Suppressor macrophage (primary cell): ENCODE results near the gene GMPR2.

ENCODE experiments used
- DNase-seq, 4 experiments: peaks; one replicate each; pipeline ENCODE4 v3.0.0-alpha.2; 2020 to 2022

GMPR2 gene

DNA sequence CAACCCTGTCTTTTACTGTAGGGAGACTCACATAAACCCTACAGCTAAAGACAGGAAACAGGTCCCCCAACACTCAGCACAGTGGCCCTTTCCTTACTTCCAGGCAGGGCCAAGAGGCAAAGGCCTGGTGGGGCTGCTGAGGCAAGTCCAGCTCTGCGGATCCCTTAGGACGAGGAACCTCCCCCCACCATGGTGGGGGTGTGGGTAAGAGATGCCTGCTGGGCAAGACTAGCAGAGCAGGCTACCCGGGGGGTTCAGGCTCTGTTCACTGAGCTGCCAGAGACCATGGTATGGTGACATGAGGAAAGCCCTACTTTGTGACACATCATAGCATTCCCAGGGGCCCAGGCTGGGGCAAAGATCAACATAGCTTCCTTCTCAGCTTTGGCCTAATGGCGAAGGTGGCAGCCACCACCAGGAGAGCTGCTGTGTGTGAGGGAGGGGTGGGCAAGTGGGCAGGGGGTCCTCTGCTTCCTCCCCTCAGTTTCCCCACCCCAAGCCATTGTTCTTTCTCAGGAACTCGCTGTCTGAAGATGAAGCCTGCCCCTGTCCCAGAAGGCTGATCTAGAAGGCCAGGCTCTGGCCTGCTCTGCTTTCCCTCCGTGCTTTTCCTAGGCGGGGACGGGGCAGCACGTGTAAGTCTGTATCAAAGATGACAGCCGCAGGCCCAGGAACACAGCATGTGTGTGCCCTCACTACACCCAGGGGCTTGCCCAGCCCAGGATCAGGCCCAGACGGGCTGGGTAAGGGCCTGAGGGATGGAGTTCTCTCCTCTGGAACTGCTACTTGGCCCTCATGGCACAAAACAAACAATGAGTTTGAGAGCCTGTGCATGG lies 19.8 kb downstream of the GMPR2 start:
- DNase-seq, result no peak

DNA sequence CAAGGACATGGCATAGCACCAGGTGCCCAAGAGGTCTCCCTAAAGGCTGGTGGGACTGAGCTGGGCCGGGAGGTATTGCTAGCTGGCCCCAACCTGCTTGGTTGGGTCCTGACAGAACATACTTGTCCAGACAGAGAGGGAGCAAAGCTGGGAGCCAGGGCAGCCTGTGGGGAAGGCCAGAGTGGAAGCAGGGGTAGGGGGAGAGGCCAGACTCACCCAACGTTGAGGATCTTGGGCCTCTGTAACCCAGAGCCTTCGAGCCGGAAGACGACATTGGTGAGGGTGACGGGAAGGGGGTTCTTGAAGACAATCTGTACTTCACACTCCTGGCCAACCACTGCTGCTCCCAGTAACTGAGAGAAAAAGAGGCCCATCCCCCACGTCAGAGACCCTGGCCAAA lies 21.2 kb downstream of the GMPR2 start:
- DNase-seq, result no peak

DNA sequence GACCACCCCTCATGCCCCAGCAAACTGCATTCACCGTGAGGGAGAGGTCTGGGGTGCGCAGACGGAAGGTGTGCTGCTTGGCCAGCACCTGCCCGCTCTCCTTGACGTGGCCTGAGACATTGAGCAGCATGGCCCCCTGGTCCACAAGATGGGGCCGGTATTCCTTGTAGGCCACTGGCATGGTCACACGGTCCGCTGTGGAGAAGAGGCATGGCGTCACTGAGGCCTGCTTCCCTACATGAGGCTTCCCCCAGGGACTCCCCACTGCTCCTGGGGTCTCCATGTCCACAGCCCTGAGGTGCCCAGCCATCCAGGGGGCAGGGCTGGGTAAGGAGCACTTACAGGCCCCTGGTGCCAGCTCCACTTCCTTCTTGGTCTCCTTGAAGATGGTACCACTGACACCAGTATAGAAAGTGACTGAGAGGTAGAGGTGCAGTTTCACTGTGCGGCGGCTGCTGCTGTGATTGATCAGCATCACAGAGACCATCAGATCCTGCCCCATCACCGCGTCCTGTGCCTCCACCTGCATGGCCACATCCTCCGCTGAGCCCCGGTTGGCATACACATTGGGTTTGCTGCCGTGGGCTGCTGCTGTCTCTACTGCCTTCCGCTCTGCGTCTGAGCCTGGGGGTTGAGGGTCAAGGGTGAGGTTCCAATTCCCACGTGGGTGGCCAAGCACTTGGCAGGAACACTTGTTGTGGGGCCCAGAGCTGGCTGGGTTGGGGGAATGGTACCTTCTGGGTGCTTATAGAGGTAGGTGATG lies 22.1 kb downstream of the GMPR2 start:
- no peak for DNase-seq

DNA sequence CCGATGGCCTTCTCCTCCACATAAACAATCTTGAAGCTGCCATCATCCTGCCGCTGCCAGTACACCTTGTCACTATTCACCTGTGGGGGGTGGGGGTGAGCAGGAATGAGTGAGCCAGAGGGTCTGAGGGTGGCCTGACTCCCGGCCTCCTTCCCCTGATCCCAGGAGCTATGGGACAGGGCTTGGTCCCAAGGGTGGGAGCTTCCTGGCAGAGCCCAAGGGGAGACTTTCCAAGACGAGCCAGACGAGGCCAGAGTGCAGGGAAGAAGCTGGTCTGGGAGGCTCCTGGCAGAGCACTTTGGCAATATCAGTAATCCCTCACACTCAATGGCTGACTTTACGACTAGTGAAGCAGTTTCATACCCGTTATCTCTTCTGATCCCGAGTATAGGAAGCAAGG lies 22.7 kb downstream of the GMPR2 start:
- no peak for DNase-seq

DNA sequence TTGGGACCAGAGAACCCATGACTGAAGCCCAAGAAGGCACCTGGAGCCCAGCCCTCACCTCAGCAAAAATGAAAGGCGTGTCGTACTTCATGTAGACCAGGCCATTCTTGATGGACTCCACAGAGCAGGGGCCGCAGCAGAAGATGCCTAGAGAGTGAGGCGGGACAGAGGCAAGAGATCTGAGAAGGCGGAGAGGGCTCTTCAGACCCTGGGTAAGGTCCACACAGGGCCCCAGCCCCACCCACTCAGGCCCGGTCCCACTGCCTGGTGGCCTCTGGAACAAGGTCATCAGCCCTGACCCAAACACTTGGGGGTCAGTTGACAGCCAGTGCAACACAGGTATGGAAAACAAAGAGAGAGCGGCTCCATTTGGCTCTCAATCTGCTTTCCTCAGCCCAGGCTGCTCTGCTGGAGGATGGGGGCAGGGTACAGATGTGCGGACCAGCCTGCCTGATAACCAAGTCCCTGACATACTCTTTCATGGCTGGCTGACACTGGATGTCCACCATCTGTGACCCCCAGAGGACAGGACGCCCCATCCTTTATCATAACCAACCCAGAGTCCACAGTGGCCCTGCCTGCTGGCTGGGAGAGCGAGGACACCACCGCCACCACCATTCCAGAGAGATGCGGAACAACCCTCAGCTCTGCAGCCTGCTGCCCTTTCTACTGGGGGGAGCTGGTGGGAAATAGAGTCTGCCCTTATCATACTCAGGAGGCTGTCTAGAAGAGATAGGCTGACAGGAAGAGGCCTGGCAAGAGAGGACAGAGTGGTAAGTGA lies 23.4 kb downstream of the GMPR2 start:
- no peak for DNase-seq

DNA sequence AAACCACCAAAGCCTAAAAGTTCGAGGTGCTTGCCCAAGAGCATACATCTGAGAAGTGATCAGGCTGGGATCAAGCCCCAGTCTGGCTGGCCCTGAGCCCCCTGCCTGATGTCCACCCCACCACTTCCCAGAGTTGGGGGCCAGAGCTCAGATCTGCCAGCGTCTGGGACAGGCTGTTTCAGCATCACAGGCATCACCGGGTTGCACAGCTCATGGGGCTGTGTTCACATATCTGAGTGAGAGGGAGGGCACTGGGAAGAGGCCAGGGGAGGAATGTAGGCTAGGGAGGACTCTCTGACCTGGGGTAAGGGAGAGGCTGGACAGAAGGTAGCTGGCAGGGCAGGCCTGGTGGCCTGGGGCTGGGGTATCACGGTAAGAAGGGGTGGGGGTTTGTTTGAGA lies 24.2 kb downstream of the GMPR2 start:
- DNase-seq, result no peak

DNA sequence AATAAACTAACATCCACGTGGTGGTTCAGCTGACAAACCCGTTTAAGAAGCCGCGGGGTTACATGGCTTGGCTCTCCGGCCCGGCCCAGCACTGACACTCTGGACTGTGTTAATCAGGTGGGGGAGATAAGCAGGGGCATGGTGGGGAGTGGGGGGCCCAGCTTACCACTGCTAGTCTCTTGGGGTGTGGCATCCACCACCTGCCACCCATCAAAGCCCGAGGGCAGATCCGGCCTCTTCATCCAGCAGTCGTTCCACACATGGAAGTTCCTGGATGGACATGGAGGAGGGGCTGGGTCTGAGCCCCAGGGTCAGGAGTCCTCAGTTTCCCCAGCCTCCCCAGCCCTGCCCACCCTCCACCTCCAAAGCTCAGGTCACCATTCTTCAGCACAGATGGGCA lies 25.4 kb downstream of the GMPR2 start:
- no peak for DNase-seq

DNA sequence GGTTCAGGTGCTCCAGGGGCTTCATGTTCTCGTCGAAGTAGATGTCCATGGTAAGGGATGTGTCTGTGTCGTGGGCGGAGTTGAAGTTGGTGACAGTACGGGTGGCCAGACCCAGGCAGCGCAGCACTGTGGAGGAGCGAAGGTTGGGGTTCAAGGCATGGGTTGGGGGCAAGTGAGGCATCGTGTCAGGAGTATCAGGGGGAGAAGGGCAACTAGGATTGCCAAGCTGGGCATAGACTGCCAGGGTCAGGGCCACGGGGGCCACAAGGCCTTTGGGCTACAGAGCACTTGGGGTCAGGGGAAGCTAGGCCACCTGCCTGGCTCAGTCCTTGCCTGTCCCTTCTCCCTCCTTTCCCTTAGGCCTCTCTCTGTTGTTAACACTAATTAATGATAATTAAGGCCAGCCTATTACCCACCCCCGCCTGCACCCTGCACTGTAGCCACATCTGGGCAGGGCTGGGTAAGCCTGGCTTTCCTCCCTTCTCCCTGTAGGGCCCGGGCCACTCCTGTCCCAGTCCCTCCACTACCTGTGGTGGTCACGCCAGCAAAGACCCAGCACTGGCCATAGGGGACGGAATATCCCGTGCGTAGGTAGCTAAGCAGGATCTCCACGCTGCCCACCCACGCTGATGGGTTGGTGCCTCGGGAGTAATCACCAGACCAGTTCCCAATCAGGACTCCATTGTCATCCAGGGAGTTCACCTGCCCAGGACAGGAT lies 26.0 kb downstream of the GMPR2 start:
- no peak for DNase-seq

DNA sequence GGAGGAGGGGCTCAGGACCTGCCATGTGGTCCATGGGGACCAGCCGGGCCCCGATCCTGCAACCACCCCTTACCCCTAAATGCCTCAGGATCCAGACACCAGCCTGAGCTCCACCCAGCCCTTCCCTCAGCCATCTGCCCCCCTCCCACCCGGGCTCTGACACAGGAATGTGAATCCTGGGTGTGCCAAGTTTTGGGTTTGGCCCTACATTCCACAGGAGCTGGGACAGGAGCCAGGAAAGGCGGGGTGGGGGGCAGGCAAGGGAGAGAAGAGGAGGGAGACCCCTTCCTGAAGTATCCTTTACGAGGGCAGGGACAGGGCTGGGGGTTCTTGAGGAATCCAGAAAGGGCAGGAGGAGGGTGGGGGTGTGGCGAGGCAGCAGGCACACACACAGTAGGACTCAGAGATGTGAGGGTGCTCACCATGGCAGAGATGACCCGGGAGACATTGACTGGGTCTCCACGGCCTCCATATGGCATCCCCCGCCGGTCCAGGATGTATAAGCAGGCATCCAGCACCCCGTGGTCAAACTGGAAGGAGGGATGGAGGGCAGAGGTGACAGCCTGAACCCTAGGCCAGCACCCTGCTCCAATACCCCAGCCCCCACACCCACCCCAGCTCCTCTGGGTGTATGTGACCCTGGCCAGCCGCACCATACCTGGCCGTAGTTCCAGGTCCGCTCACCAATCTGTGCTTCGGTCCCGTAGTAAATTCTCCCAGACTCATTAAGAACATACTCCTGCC lies 26.7 kb downstream of the GMPR2 start:
- no peak for DNase-seq

DNA sequence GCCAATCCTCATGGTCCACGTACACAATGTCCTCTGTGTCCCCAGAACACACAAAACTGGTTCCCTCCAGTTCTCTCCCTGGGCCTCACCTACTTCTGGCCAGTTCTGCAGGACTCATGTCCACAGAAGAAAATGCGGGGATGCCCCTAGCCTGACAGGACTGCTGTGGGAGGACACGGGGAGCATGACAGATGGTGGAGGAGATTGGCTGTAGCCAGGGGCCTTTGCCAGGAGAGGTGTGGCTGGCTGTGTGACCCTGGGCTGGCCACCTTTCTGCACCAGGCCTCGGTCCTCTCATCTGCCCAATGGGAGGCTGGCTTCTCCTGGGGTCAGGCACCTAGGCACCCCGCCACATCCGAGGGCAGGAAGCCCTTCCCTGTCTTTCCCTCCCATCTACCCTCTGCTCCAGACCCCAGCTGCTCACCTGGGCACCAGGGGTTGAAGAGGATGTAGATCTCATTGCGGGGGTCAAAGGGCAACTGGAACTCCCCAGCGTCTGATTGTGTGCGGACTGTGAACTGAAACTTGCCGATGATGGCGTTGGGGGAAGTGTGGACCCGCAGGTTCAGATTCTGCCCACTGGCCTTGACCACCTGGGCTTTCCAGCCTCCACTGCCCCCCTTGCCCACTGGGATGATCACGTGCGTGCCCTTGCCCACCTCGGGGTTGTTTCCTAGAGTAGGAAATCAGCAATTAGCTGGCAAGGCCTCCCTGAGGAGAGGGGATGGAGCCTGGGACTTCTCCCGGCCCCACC lies 27.5 kb downstream of the GMPR2 start:
- no peak for DNase-seq

DNA sequence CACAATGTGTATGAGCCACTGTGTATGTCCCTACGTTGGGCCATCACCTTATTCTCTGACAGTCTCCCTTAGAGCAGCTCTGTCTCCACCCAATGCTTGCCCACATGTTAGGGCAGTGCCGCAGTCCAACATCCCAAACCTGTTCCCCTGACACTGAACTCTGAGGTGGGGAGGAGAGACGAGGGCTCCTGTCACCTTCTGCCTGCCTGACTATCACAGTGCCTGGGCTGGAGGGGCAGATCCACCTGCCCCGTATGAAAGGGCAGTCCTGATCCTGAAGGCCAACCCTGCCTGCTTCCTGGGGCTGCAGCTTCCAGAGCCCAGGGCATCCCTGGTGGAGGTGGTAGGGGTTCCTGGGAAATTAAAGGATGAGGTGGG lies 28.0 kb downstream of the GMPR2 start:
- DNase-seq, result no peak

DNA sequence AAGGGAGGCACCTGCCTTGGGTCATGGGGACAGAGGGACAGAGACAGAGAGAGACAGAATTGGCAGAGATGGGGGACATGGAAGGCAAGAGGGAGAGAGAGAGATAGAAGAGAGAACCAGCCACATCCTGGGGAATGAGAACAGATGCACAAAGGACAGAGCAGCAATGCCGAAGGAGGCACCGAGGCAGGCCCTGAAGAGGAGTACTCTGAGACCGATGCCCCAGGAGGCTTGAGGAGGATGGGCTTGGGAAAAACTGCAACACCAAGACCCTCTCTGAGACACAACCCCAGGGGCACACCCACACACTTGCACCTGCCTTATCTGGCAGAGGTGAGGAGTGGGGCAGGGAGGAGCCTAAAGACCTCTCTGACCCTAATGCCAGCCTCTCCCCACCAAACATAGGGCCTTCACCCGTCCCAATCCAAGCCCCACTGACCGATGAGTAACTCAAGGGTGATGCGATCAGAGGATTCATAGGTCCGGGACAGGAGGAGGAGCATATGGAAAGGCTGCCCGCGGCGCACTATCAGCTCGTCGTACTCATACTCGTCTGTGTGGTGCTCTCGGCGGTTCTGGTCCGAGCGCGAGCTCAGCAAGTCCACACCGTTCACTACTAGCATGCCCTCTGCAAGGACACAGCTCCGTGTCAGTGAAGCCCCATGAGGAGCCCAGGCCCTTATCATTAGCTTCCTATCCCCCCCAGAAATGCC lies 28.7 kb downstream of the GMPR2 start:
- no peak for DNase-seq

DNA sequence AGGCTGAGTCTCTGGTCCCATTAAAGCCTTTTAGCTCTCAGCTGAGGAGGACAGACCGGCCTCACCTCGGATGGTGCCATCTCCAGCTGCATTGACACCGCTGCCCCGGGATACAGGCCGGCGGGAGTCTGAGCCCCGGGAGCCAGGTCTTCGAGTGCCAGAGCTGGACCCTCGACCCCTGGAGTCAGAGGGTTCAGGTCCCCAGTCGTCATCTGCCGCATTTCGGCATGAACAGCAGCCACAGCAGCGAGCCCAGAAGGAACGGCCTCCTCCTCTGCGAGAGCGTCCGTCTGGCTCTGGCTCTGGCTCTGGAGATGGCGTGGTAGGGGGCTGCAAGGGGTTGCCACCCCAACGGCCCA lies 29.2 kb downstream of the GMPR2 start:
- DNase-seq, result no peak

DNA sequence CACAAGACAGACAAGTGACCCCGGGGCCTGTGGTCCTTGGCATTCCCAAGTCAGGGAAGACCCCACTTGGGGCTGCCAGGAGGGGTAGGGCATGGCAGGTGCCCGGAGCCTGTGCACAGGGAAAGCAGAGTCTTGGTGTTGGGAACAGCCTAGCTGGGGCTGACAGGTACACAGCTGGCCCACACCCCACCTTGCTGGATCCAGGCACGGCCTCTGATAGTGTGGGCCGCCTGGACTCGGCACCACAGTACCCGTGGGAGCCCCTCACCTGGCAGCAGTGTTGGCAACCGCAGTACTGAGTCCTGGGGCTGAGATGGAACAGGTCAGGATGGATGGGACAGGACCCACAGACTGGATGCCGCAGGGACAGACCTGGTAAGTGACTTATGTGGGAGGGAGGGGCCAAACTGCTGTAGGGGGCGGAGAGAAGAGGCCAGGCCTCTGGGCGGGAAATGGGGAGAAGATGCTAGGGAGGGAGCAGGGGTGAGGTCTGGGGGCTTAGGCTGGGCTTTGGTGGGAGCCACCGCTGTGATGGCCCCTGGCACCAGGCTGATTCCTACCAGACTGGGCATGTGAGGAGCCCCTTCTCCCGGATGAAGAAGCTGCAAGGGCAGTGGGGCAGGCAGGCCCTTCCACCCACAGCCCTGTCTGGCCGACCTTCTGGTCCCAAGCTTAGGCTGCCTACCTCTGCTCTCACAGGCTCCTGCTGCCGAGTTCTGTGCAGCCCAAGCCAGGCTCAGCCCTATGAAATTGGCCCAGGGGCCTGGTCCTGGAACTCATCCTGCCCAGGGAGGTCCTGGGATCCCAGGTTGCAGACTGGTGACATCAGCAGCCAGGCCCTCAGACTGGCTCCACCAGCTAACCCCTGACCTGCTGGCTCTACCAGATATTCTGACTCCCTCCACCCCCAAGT lies 30.3 kb downstream of the GMPR2 start, which contains the start of gene TGM1:
TGM1 (minus strand) TSS at position 357 of the 913 bp plus-strand sequence. CDS start 825 bp downstream, outside the sequence.
- DNase-seq, result no peak

DNA sequence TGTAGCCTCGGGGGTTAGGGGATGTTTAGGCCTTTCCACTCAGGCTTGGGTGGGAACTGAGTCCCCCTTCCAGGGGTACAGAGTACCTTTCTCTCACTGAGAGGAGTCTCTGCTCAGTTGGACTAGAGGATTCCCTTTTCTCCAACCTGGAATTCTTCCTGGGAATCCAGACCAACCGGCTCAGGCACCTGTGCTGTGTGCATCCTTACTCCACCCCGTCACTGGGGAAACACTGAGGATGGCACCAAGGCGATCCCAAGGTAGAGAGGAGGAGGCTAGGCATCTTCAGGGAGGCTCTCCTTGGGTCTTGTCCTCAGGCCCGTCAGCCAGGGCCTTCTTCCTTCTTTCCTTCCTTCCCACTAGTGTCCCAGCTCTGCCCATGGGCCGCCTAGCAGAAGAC lies 31.1 kb downstream of the GMPR2 start:
- DNase-seq, result no peak

DNA sequence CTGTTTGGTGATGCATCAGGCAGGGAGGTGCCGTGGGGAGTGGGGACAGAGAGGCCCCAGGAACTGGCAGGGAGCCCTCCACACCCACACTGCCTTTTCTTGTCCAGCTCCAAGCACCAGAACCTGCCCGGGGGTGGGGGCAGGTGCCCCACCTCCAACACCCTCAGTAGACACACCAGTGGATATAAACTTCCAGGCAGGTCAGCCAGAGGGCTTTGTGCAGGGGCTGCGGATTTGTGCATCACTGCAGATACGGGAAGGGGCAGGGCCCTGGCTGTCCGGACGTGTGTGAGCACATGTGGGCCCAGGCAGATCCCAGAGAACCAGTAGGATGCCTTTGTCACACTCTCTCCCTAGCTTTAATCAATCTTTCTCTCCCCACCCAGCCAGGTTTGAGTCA lies 31.6 kb downstream of the GMPR2 start:
- DNase-seq, result no peak

DNA sequence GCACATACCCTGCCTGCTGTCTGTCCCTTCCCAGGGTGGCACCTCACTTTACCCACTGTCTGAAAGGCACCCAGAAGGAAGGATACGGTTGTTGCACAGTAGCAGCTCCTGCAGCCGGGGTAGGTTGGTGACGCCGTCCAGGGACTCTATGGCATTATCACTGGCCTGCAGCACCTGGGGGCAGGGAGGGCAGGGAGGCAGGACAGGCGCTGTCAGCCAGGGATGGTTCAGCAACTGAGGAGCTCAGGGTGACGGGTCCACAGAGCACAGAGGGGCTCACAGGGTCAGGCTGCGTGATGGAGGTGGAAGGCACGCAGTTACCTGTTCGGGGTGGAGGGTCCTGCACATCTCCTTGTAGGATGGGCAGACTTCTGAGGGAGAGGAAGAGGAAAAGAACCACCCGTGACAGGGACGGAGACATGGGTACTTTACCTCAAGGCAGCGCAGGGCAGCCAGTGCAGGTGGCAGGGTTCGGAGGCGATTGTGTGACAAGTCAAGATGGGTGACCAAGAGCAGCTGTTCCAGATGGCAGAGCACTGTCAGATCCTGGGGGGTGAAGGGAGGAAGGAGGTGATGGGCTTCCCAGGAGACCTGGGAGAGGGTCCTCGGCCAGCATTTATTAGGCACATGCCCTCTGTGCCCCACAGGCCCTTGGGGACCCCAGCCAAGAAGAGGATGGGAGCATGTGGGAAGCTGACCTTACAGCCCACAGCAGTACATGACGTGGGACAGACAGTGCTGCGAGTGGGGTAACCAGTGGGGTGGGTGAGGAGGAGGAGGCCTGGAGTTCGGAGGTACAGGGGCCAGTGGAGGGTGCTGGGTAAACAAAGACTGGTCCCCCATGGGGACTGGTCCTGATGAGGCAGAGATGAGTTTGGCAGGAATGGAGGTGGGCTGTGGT lies 33.9 kb downstream of the GMPR2 start:
- no peak for DNase-seq

DNA sequence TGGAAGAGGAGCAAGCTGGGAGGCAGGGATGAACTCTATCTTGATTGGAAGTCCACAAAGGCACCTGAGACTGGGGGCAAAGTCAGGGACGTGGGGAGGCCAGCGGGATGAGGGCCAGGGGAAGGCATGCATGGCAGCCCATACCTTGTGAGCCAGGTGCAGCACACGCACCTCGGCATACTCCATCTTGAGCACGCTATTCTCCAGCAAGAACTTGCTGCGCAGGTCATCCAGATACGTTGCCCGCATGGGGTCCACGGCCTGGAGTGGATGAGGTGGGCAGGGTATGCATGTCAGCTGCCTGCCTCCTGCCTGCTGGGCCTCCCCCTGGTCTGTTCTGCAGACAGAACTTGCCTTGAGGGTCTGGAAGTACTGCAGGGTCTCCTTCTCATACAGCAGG lies 34.8 kb downstream of the GMPR2 start:
- DNase-seq, result no peak
